A549 (cell line): ENCODE results near the gene DCUN1D2. TPM values are rescaled to one million over a fixed set of nuclear protein-coding genes. Genes with fewer than 3 reads are reported as not detected.

Source experiments
- ATAC-seq, 2 experiments: fragments of 200-7000 bp in 1 of 2; fragments of >200 bp in 1 of 2; cut with Nextera tagmentation in 1 of 2; cut with Tn5 transposase in 1 of 2; 3 replicates each; pipeline versions ENCODE4 v1.8.0 to v1.9.1; 2018 to 2020; ENCODE audit warnings: mild to moderate bottlenecking in 1 of 2, moderate library complexity in 1 of 2
- CTCF ChIA-PET: fragments of 300-600 bp; sonication (Branson Sonifier 250); formaldehyde crosslinking; extraction: SDS; loops from one replicate; lab custom pipeline; 2021; ENCODE audit warnings: antibody characterized with exemption, inconsistent platforms; lab: Yijun Ruan, JAX
- POLR2A ChIA-PET: fragments of 350-600 bp; formaldehyde crosslinking; extraction: SDS; loops from one replicate; lab custom pipeline; 2021; ENCODE audit warnings: antibody characterized with exemption, inconsistent platforms; lab: Yijun Ruan, JAX
- DNase-seq, 2 experiments: peaks; one replicate each; pipeline versions ENCODE4 v3.0.0 to v3.0.0-alpha.2; 2011 to 2016; ENCODE audit warnings: low read depth in 1 of 2, low spot score in 1 of 2
- FAIRE-seq: peaks from 2 replicates; lab custom pipeline; 2011; peaks lifted over from hg19 to GRCh38; lab: Jason Lieb, UNC
- H3K27ac ChIP-seq, 2 experiments: fragments of >200 bp; sonication (Bioruptor Twin); formaldehyde crosslinking; 3 replicates each; pipeline ENCODE4 v1.5.1; 2016 to 2017
- H3K4me1 ChIP-seq: fragments of >200 bp; sonication (Bioruptor Twin); formaldehyde crosslinking; 3 replicates; pipeline ENCODE4 v1.6.1; 2016
- H3K4me2 ChIP-seq: fragments of >200 bp; sonication (Bioruptor Twin); formaldehyde crosslinking; 3 replicates; pipeline ENCODE4 v1.6.1; 2016
- H3K4me3 ChIP-seq: fragments of >200 bp; sonication (Bioruptor Twin); formaldehyde crosslinking; 3 replicates; pipeline ENCODE4 v1.5.1; 2016
- H3K9me3 ChIP-seq: fragments of >200 bp; sonication (Bioruptor Twin); formaldehyde crosslinking; 3 replicates; pipeline ENCODE4 v1.6.1; 2016
- BHLHE40 ChIP-seq: IDR thresholded peaks from 2 replicates; pipeline ENCODE4 v1.6.1; 2012; ENCODE audit warnings: low read depth, low read length, inconsistent platforms
- CBX8 ChIP-seq: fragments of 200-600 bp; sonication (generic); IDR thresholded peaks from 2 replicates; pipeline ENCODE4 v1.6.1; 2016
- CEBPB ChIP-seq, 2 experiments: fragments of >200 bp in 1 of 2; sonication (Bioruptor Twin) in 1 of 2; formaldehyde crosslinking in 1 of 2; IDR thresholded peaks; 2 replicates each; pipeline ENCODE4 v1.6.1; 2012 to 2016
- FOSL2 ChIP-seq, 2 experiments: fragments of 450-650 bp in 1 of 2; fragments of >200 bp in 1 of 2; sonication (Bioruptor Twin) in 1 of 2; formaldehyde crosslinking; IDR thresholded peaks; 2 replicates each; pipeline versions ENCODE4 v1.5.0 to v1.6.1; 2016 to 2020; ENCODE audit warnings: mild to moderate bottlenecking in 1 of 2, moderate library complexity in 1 of 2
- FOXS1 ChIP-seq: fragments of 250-450 bp; sonication (Bioruptor Pico); IDR thresholded peaks from 2 replicates; pipeline ENCODE4 v1.5.0; 2020; ENCODE audit warnings: mild to moderate bottlenecking, moderate library complexity
- HDAC2 ChIP-seq: fragments of 200-600 bp; sonication (generic); IDR thresholded peaks from 2 replicates; pipeline ENCODE4 v1.6.1; 2016
- JUN ChIP-seq, 2 experiments: fragments of >200 bp; sonication (Bioruptor Twin); formaldehyde crosslinking; IDR thresholded peaks; 2 replicates in 1 of 2; 3 replicates in 1 of 2; pipeline ENCODE4 v1.6.1; 2016 to 2017
- KDM1A ChIP-seq: fragments of 200-600 bp; sonication (generic); IDR thresholded peaks from 2 replicates; pipeline ENCODE4 v1.6.1; 2016; ENCODE audit warnings: low read depth, mild to moderate bottlenecking
- KDM5A ChIP-seq: fragments of 200-600 bp; sonication (generic); IDR thresholded peaks from 2 replicates; pipeline ENCODE4 v1.6.1; 2016; ENCODE audit warnings: antibody characterized with exemption, mild to moderate bottlenecking
- MYC ChIP-seq: IDR thresholded peaks from 2 replicates; pipeline ENCODE4 v1.6.1; 2012; ENCODE audit warnings: mild to moderate bottlenecking, inconsistent platforms, low read length, improper control_type of control experiment, borderline replicate concordance
- NFE2L2 ChIP-seq: fragments of 150-350 bp; conservative IDR thresholded peaks from 2 replicates; pipeline ENCODE4 v1.6.1; 2014; ENCODE audit warnings: low read length
- NPAS2 ChIP-seq: fragments of 250-450 bp; sonication (Bioruptor Pico); IDR thresholded peaks from 2 replicates; pipeline ENCODE4 v1.8.0; 2022; ENCODE audit warnings: mild to moderate bottlenecking, moderate library complexity, borderline replicate concordance
- POLR2A ChIP-seq: IDR thresholded peaks from 2 replicates; pipeline ENCODE4 v1.6.1; 2012; ENCODE audit warnings: mild to moderate bottlenecking, low read length
- POLR2AphosphoS2 ChIP-seq: conservative IDR thresholded peaks from 2 replicates; pipeline ENCODE4 v1.6.1; 2012; ENCODE audit warnings: low read length, improper control_type of control experiment, inconsistent platforms
- RAD21 ChIP-seq, 2 experiments: fragments of >200 bp in 1 of 2; sonication (Bioruptor Twin) in 1 of 2; formaldehyde crosslinking in 1 of 2; IDR thresholded peaks in 1 of 2; conservative IDR thresholded peaks in 1 of 2; 2 replicates in 1 of 2; 3 replicates in 1 of 2; pipeline ENCODE4 v1.6.1; 2012 to 2018; ENCODE audit warnings: inconsistent platforms in 1 of 2
- RFX5 ChIP-seq: fragments of 450-650 bp; IDR thresholded peaks from 2 replicates; pipeline ENCODE4 v1.7.1; 2014; ENCODE audit warnings: antibody characterized with exemption, mild to moderate bottlenecking, moderate library complexity
- SMC3 ChIP-seq: fragments of >200 bp; sonication (Bioruptor Twin); formaldehyde crosslinking; IDR thresholded peaks from 3 replicates; pipeline ENCODE4 v1.6.1; 2018; ENCODE audit warnings: inconsistent platforms
- SREBF2 ChIP-seq: fragments of 450-650 bp; IDR thresholded peaks from 2 replicates; pipeline ENCODE4 v1.6.1; 2014; ENCODE audit warnings: mild to moderate bottlenecking, moderate library complexity
- TFCP2L1 ChIP-seq: fragments of 250-450 bp; sonication (Bioruptor Pico); IDR thresholded peaks from 2 replicates; pipeline ENCODE4 v1.5.0; 2021; ENCODE audit warnings: mild to moderate bottlenecking
- ZSCAN20 ChIP-seq: fragments of 250-450 bp; sonication (Bioruptor Pico); IDR thresholded peaks from 2 replicates; pipeline ENCODE4 v1.8.0; 2022; ENCODE audit warnings: mild to moderate bottlenecking, moderate library complexity
- WGBS: methylation state at CpG from one replicate; pipeline ENCODE4 v1.1.6; 2017; ENCODE audit errors: missing lambda C conversion rate; 5-methylcytosine and 5-hydroxymethylcytosine counted together
- polyA plus RNA-seq, 4 experiments: library from polyadenylated mRNA; depleted of rRNA in 3 of 4; stranded (reverse); fragments of >200 nt; fragmentation: RNase III in 1 of 4; extraction: RNeasy Plus Mini Kit Qiagen cat#74134 plus additional on column Dnase treatment in 1 of 4; gene quantifications; 2 replicates in 3 of 4; 3 replicates in 1 of 4; pipeline ENCODE4 v1.2.3, GENCODE V29; 2011 to 2017
- TF ChIP-seq, protein P1 (sequence below): fragments of >200 bp; sonication (Bioruptor Twin); formaldehyde crosslinking; IDR thresholded peaks from 3 replicates; pipeline ENCODE4 v1.5.1; 2016
- TF ChIP-seq, protein P2 (sequence below): fragments of 450-650 bp; IDR thresholded peaks from 2 replicates; pipeline ENCODE4 v1.6.1; 2014; ENCODE audit warnings: antibody characterized with exemption
- TF ChIP-seq, protein P3 (sequence below): fragments of 150-350 bp; IDR thresholded peaks from 2 replicates; pipeline ENCODE4 v1.6.1; 2014; ENCODE audit warnings: low read depth, mild to moderate bottlenecking, low read length
- TF ChIP-seq, protein P4 (sequence below): fragments of >200 bp; sonication (Bioruptor Twin); formaldehyde crosslinking; IDR thresholded peaks from 3 replicates; pipeline ENCODE4 v1.6.1; 2016

DCUN1D2 gene
- polyA plus RNA-seq, 2 of the 4 experiments (the other 2 are of a cell fraction), result 8.4 to 8.6 TPM

DNA sequence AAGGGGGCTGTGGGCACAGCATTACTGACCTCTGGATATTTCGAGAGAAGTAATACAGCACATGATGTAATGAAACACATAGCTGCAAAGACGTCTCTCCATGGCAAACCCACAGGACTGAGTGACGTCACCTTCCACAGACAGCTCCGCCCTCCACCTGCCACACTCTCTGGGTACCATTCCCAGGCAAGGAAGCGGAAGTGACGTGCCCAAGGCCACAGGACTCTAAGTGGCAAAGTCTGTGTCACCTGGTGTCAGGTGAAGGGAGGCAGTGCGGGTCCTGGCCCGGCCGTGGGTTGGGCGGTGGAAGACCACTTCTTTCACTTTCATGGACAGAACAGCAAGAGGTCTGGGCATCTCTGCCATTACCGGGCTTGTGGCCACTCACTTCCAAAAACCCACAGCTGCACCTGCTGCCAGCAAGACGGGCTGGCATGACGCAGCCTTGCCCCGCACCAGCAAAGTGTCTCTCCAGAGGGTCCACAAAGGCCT is 30.4 kb downstream of the DCUN1D2 start:
- no peak for FAIRE-seq
- POLR2A ChIA-PET, result no interaction called here
- 92% methylated on average over 6 of the region's 14 CpGs for whole genome bisulfite sequencing

DNA sequence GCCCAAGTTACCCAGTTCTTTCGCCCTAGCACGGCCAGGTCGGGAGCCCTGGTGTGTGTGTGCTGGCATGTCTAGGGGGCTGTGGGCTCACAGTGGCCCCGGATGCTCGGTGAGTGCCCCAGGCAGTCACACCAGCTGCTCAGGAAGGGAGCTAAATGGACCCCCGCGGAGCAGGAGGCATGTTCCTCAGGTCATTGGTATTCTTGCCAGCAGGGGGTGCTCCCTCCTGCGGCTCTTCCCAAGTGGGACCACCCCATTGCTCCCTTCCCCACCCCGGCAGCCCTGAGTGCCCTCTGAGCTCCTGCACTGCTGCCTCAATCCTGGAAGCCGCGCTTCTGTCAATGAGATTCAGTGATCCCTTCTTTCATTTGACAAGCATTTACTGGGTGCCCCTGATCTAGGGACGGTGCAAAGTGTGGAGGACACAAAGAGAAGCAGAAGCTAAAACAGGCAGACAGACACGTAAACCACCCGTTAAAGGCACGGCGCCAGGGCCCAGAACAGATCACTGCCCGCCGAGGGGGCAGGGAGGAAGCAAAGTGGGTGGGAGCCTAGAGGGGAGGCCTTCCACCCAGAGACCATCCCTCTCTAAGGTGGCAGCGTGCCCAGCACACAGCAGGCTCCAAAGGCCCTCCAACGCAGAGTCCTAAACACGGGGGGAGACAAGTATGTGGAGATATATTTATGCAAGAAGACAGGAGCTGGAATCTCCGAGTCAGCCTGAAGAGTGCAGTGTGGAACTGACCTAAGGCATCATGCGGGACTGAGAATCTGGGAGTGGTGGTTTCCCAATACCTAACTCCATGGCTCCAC is 32.1 kb downstream of the DCUN1D2 start:
- no peak overlapping the region for H3K4me3 ChIP-seq
- H3K9me3 ChIP-seq, result no peaks in the 10 kb centered on the region
- WGBS, result 85% methylated on average over 14 of the region's 23 CpGs
- ChIA-PET POLR2A (interaction anchor here (0.7 kb wide), 1 partner anchor 33 kb away, joined by 3 read pairs; a partner anchor contains a TSS), CTCF (interaction anchor here (0.6 to 2.4 kb wide), 6 partner anchors 17 to 105 kb away, joined by 3 to 12 read pairs (median 5); no protein-coding TSS in a partner anchor)
- peak; percentile 43 to 72; a peak in 4 of 6 replicates for ATAC-seq
- peak; percentile 12 to 21 for DNase-seq
- FAIRE-seq, result no peak
- H3K4me1 ChIP-seq, result no peaks in the 10 kb centered on the region
- TF ChIP-seq, protein P1, sequence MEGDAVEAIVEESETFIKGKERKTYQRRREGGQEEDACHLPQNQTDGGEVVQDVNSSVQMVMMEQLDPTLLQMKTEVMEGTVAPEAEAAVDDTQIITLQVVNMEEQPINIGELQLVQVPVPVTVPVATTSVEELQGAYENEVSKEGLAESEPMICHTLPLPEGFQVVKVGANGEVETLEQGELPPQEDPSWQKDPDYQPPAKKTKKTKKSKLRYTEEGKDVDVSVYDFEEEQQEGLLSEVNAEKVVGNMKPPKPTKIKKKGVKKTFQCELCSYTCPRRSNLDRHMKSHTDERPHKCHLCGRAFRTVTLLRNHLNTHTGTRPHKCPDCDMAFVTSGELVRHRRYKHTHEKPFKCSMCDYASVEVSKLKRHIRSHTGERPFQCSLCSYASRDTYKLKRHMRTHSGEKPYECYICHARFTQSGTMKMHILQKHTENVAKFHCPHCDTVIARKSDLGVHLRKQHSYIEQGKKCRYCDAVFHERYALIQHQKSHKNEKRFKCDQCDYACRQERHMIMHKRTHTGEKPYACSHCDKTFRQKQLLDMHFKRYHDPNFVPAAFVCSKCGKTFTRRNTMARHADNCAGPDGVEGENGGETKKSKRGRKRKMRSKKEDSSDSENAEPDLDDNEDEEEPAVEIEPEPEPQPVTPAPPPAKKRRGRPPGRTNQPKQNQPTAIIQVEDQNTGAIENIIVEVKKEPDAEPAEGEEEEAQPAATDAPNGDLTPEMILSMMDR, result peak; percentile 25; the same call in 1 of the 3 replicates
- no peak for TF ChIP-seq BHLHE40
- H3K27ac ChIP-seq, result no peak overlapping the region
- H3K4me2 ChIP-seq, result no peak overlapping the region

More for the DNA sequence above, 30.4 kb downstream of the DCUN1D2 start:
- H3K4me2 ChIP-seq, result no peak overlapping the region
- H3K27ac ChIP-seq, result no peak overlapping the region
- no peaks in the 10 kb centered on the region for H3K4me1 ChIP-seq
- CTCF ChIA-PET, result interaction anchor here (0.6 kb wide), 1 partner anchor 139 kb away, joined by 3 read pairs; no protein-coding TSS in a partner anchor
- DNase-seq, result no peak
- no peaks in the 10 kb centered on the region for H3K9me3 ChIP-seq
- ATAC-seq, result no peak
- TF ChIP-seq CBX8, result no peak
- TF ChIP-seq TFCP2L1 (CRISPR knock-in tag), result no peak
- no peak for TF ChIP-seq ZSCAN20 (CRISPR knock-in tag)
- TF ChIP-seq SREBF2, result no peak
- no peak for TF ChIP-seq RFX5
- no peak for TF ChIP-seq MYC
- no peak for TF ChIP-seq HDAC2
- TF ChIP-seq NPAS2 (CRISPR knock-in tag), result no peak
- TF ChIP-seq, protein P2, sequence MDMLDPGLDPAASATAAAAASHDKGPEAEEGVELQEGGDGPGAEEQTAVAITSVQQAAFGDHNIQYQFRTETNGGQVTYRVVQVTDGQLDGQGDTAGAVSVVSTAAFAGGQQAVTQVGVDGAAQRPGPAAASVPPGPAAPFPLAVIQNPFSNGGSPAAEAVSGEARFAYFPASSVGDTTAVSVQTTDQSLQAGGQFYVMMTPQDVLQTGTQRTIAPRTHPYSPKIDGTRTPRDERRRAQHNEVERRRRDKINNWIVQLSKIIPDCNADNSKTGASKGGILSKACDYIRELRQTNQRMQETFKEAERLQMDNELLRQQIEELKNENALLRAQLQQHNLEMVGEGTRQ, result no peak
- H3K4me3 ChIP-seq, result no peak overlapping the region

DNA sequence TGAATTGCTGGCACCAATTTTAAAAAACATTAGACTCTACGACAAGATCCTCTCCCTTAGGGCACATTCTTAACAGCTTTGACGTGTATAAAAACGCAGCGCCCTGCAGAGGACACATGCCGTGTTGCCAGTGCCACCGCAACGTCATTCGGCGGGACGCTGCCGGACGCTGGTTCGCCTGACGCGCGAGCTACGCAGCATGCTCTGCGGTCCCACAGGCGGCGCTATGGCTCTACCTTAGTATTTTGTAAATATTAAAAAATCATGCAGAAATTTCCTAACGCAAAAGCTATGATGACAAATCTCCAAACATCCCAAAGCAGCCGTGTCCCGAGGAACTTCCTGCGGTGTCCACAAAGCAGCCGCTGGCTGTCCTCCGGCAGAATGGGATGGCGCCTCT is 33.0 kb downstream of the DCUN1D2 start:
- POLR2A ChIA-PET, result interaction anchor here (0.7 kb wide), 1 partner anchor 34 kb away, joined by 3 read pairs; a partner anchor contains a TSS
- TF ChIP-seq POLR2A (no peak), KDM5A (no peak), CBX8 (no peak), BHLHE40 (no peak), NFE2L2 (no peak), ZSCAN20 (CRISPR knock-in tag) (no peak), KDM1A (no peak), CEBPB (IDR thresholded peaks at IDR 0.05) (no peak), SMC3 (no peak), JUN (IDR thresholded peaks at IDR 0.05) (no peak), NPAS2 (CRISPR knock-in tag) (no peak), POLR2AphosphoS2 (no peak), RAD21 (conservative IDR thresholded peaks at IDR 0.05 in 1 of 2, IDR thresholded peaks at IDR 0.05 in 1 of 2) (no peak), FOXS1 (CRISPR knock-in tag) (no peak), SREBF2 (no peak), FOSL2 (IDR thresholded peaks at IDR 0.05) (no peak), FOSL2 (CRISPR knock-in tag; IDR thresholded peaks at IDR 0.05) (no peak)
- TF ChIP-seq, protein P3, sequence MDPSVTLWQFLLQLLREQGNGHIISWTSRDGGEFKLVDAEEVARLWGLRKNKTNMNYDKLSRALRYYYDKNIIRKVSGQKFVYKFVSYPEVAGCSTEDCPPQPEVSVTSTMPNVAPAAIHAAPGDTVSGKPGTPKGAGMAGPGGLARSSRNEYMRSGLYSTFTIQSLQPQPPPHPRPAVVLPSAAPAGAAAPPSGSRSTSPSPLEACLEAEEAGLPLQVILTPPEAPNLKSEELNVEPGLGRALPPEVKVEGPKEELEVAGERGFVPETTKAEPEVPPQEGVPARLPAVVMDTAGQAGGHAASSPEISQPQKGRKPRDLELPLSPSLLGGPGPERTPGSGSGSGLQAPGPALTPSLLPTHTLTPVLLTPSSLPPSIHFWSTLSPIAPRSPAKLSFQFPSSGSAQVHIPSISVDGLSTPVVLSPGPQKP, result no peak
- TF ChIP-seq, protein P4, sequence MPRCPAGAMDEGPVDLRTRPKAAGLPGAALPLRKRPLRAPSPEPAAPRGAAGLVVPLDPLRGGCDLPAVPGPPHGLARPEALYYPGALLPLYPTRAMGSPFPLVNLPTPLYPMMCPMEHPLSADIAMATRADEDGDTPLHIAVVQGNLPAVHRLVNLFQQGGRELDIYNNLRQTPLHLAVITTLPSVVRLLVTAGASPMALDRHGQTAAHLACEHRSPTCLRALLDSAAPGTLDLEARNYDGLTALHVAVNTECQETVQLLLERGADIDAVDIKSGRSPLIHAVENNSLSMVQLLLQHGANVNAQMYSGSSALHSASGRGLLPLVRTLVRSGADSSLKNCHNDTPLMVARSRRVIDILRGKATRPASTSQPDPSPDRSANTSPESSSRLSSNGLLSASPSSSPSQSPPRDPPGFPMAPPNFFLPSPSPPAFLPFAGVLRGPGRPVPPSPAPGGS, result no peak
- TF ChIP-seq, all 56 proteins: peak for 0
- ATAC-seq, result no peak; a peak in 1 of 6 replicates
- 91% methylated on average over 27 of the region's 27 CpGs for WGBS
- CTCF ChIA-PET, result interaction anchor here (0.8 to 2.4 kb wide), 5 partner anchors 9 to 106 kb away, joined by 3 to 12 read pairs (median 5); no protein-coding TSS in a partner anchor
- no peaks in the 10 kb centered on the region for H3K9me3 ChIP-seq
- no peak overlapping the region for H3K27ac ChIP-seq
- H3K4me2 ChIP-seq, result no peak overlapping the region
- DNase-seq, result no peak
- no peak for FAIRE-seq
- no peaks in the 10 kb centered on the region for H3K4me1 ChIP-seq
- H3K4me3 ChIP-seq, result no peak overlapping the region
